Kidney epithelial cell (primary cell): ENCODE results near the gene HOXA4. TPM values are rescaled to one million over a fixed set of nuclear protein-coding genes. Genes with fewer than 3 reads are reported as not detected.
A peak's percentile ranks its signal among the peaks of the same experiment; 100 is the strongest.

Experiments used
- DNase-seq: peaks from one replicate; pipeline ENCODE4 v3.0.0-alpha.2; 2010; ENCODE audit warnings: low read depth
- H3K27me3 ChIP-seq: 2 replicates; pipeline ENCODE4 v1.6.0; 2011; ENCODE audit warnings: low read length; ENCODE audit not compliant: control insufficient read depth, insufficient read depth
- H3K36me3 ChIP-seq: 2 replicates; pipeline ENCODE4 v1.5.1; 2011; ENCODE audit warnings: low read length; ENCODE audit not compliant: control insufficient read depth, insufficient read depth
- H3K4me3 ChIP-seq: 2 replicates; pipeline ENCODE4 v1.5.1; 2011; ENCODE audit warnings: low read depth, mild to moderate bottlenecking, control low read depth, low read length
- total RNA-seq: library from RNA; depleted of rRNA; stranded (reverse); fragments of >200 nt; gene quantifications from 2 replicates; pipeline ENCODE4 v1.2.3, GENCODE V29; 2015
- TF ChIP-seq, protein P1 (sequence below): IDR thresholded peaks from 2 replicates; pipeline ENCODE4 v1.5.1; 2011; ENCODE audit warnings: mild to moderate bottlenecking, moderate library complexity, low read length, control low read depth, inconsistent platforms; ENCODE audit not compliant: insufficient read depth, poor library complexity, severe bottlenecking

HOXA4 gene
- total RNA-seq, 1 donor from 2014 or later, result 7.4 TPM

DNA sequence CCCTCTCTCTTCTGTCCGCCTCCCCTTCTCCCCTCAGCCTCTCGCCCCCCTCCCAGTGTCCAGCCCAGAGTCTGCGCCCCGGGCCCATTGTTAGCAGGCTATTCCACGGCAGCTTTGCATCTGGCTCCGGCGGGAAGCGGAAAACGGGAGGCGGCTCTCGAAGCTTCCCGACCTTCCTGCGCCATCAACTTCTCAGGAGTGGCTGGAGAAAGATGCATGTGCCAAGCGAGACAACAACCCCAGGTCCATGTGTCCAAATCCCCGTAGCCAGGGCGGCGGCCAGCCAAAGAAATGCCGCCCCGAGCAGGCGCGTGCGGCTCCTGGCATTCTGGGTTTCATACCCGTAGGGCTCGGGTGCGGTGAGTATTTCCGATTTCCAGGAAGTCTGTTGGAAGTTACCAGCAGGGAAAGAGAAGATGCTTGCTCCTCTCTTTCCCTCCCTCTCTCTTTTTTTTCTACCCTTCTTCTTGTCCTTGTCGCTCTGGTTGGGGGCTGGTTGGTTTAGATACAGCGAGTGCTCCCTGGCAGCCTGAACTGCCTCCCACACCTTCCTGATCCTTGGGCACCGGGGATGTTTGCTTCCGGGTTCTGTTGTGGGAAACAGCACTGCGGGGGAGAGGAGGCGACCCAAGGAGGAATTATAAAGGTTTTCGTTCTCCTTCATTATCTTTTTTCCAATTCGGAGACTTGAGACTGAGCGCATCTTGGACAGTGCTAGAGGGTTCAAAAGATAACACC lies 26.9 kb downstream of the HOXA4 start:
- Histone ChIP-seq H3K36me3 (no peaks in the 10 kb centered on the region), H3K4me3 (peak overlapping the region; percentile 31), H3K27me3 (no peaks in the 10 kb centered on the region)
- no peak for DNase-seq
- TF ChIP-seq, protein P1, sequence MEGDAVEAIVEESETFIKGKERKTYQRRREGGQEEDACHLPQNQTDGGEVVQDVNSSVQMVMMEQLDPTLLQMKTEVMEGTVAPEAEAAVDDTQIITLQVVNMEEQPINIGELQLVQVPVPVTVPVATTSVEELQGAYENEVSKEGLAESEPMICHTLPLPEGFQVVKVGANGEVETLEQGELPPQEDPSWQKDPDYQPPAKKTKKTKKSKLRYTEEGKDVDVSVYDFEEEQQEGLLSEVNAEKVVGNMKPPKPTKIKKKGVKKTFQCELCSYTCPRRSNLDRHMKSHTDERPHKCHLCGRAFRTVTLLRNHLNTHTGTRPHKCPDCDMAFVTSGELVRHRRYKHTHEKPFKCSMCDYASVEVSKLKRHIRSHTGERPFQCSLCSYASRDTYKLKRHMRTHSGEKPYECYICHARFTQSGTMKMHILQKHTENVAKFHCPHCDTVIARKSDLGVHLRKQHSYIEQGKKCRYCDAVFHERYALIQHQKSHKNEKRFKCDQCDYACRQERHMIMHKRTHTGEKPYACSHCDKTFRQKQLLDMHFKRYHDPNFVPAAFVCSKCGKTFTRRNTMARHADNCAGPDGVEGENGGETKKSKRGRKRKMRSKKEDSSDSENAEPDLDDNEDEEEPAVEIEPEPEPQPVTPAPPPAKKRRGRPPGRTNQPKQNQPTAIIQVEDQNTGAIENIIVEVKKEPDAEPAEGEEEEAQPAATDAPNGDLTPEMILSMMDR, result no peak

DNA sequence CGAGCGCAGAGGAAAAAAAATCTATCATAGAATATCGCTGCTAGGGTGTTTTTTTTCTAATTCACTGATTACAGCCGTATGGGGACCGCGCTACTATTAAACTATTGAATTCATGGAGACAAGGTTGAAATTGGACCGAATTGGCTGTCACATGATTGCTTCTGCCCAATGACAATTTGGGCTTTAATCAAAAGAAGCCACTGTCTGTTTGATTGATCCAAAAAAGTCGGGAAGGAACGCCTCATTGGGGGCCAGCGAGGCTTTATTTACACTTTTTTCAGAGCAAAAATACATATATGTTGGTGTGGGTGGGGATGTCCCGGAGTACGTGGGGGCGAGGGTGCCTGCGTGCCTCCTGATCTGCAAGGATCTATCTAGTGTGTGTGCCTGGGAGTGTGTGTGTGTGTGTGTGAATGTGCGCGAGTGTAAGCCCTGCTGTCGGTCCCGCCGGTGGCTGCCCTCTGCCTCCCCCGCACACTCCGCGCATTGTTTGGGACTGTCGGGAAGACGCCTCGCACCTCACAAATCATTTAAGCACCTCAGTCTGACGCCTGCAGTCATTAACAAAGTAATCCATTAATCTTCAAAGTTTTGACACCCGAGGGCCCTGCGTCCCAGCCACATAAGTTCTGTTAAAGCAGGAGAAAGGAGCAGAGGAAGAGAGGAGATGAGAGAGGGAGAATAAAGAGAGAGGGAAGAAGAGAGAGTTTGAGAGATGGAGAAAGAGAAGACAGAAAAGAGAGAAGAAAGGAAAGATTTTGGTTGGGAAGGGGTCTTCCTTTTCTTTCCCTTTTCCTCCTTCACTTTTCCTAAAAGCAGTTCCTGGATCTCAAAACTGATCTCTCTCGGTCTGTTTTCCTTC lies 27.7 kb downstream of the HOXA4 start, which contains the start of gene HOXA2:
Gene HOXA2, minus strand, starts transcription at position 103 of the 862 bp plus-strand sequence. CDS start 183 bp downstream, outside the sequence.
- TF ChIP-seq, protein P1, result no peak
- Histone ChIP-seq H3K4me3 (peak within 1 kb of the TSS; percentile 31), H3K36me3 (no peaks in the 10 kb centered on the region), H3K27me3 (no peaks in the 10 kb centered on the region)
- no peak for DNase-seq

DNA sequence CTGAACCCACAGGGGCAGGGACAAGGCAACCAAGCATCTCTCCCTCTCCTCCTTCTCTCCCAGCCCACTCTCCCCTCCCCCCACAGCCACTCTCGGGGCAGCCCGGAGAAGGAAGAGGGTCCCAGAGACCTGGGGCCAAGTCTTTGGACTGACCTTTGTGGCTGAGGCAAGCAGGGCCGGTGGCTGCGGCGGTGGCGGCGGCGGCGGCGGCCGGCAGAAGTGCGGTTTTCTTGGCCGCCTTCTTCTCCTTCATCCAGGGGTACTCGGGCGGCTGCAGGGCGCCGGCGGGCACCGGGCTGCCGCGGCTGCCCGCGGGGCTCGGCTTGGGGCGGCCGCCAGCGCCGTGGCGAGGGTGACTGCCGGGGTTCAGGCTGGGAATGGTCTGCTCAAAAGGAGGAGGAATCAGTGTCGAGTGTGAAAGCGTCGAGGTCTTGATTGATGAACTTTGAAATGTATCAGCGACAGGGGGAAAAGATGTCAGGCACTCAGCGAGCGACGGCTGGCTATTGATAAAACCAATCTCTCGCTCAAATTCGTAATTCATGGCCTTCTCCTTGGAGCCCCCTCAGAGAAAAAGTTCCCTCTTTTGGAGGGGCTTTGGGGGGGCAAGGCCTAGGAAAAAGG lies 28.5 kb downstream of the HOXA4 start:
- DNase-seq, result no peak
- H3K4me3 ChIP-seq, result peak overlapping the region; percentile 31
- TF ChIP-seq, protein P1, result no peak
- H3K36me3 ChIP-seq, result no peaks in the 10 kb centered on the region
- H3K27me3 ChIP-seq, result no peaks in the 10 kb centered on the region

DNA sequence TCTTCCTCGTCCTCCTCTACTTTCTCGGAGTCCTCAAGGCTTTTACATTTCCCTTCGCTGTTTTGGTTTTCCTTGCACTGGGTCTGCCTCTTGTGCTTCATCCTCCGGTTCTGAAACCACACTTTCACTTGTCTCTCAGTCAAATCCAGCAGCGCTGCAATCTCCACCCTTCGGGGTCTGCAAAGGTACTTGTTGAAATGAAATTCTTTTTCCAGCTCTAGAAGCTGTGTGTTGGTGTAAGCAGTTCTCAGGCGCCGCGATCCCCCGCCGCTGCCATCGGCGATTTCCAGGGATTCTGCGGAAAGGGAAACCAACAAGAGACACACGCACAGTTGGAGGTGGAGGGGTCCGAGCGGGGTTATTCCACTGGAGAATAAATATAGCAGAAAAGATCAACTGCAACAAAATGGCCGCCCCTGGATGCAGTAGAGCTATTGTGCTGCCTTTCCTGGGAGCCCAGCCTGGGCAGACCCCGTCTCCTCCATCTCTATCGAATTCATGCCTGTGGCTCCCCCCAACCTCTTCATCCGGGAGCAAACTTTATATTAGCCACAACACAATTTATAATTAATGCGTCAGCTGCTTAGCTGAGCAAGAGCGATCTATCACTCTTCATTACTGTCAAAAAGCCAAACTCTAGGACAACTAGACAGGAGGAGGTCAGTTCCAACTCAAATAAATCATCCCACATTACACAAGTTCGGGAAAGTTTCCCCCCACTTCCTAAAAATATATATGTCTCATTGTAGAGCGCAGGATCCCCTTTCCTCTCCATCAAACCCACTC lies 29.2 kb downstream of the HOXA4 start:
- no peak for DNase-seq
- Histone ChIP-seq H3K27me3 (no peaks in the 10 kb centered on the region), H3K4me3 (peak overlapping the region; percentile 31), H3K36me3 (no peaks in the 10 kb centered on the region)
- TF ChIP-seq, protein P1, result no peak

DNA sequence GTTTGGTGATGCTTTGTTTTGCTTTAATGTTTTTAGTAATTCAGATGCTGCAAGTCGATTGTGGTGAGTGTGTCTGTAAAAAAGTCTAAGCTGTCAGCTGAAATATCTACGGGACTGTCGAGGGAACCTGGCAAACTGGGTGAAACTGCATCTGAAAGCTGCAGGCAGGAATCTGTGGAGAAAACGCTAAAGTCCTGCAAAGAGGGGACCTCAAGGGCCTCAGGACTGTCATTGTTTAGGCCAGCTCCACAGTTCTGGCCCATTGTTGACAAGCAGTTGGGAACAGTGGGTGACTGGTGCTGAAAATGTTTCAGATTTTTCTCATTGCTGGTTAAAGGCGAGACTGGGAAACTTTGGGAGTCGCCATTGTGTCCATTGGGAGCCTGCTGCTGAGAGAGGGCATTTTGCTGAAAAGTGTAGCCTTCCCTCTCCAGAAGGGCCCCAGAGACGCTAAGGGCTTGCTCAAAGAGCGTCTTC lies 29.8 kb downstream of the HOXA4 start:
- peak overlapping the region; percentile 31 for H3K4me3 ChIP-seq
- no peaks in the 10 kb centered on the region for H3K27me3 ChIP-seq
- TF ChIP-seq, protein P1, result no peak
- no peak for DNase-seq
- H3K36me3 ChIP-seq, result no peaks in the 10 kb centered on the region
